ENCODE data around the gene ARID1B. TPM values are rescaled to one million over a fixed set of nuclear protein-coding genes. Genes with fewer than 3 reads are reported as not detected.

Gene ARID1B
- total RNA-seq, 1 experiment from 2014 or later = 42.8 TPM

DNA sequence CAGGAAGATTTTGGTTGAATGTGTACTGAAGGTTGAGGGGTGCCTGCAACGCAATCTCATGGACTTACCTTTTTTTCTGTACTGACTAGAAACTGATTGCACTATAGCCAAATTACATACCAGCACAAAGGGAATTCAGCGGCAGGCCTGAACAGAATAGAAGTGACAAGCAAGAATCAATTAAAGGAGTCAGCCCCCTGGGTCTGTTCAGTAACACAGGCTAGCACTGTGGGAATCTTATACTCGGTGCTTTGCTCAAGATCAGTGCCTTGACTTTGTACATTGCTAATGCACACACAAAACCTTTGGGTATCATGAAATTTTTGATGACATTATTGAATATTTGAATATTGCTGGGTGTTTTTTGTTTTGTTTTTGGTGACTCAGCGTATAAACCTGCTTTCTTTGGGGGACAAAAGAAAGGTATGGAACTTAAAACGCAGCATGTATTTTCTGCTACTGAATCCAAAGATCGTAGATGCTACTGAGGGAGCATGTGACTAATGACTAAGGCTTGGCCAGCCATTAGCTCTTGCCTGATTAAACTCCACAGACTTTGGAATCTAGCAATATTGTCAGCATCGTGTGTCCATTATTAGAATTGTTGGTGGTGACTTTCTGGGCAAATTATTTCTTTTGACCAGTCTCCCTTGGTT, 236.6 kb downstream of the ARID1B start:
- POLR2A ChIA-PET (ENCODE audit: unreplicated experiment) = no interaction called here
- H3K27me3 ChIP-seq (ENCODE audit: insufficient read depth, low read depth) = no peaks in the 10 kb centered on the region
- H3K4me3 ChIP-seq = no peak overlapping the region
- H3K9me2 ChIP-seq (ENCODE audit: insufficient read depth) = no peaks in the 10 kb centered on the region
- intact Hi-C loops (cut with micrococcal nuclease; ENCODE audit: unreplicated experiment) = no loop called here
- CTCF ChIA-PET = no interaction called here
- no peaks in the 10 kb centered on the region for H3K4me1 ChIP-seq (replicated peaks; ENCODE audit: insufficient read depth)
- H3K36me3 ChIP-seq (ENCODE audit: low read depth) = no peaks in the 10 kb centered on the region
- DNase-seq = no peak
- no peaks in the 10 kb centered on the region for H3K9me3 ChIP-seq (ENCODE audit: insufficient read depth, low read depth)
- H3K27ac ChIP-seq = no peak overlapping the region
- H3K79me2 ChIP-seq (ENCODE audit: low read depth) = peaks cover 27% of the 10 kb centered on the region
- H3F3A ChIP-seq (ENCODE audit: insufficient read depth, low read depth) = no peaks in the 10 kb centered on the region; the same call in 1 of the 2 replicates
- peaks cover 4% of the 10 kb centered on the region; the same call in 1 of the 2 replicates for H4K20me1 ChIP-seq (ENCODE audit: insufficient read depth)
- TF ChIP-seq CTCF (conservative IDR thresholded peaks at IDR 0.05) = no peak
- TF ChIP-seq EZH2 (IDR thresholded peaks at IDR 0.05; ENCODE audit: low read depth) = no peak
- BruUV-seq (replicated peaks) = no TSS peak
- no peak overlapping the region for H3K4me2 ChIP-seq
- no peak overlapping the region for H2AFZ ChIP-seq

GRCh38 chr6:157014871-157015270, 237.7 kb downstream of the ARID1B start:
- Histone ChIP-seq H3K9me3 (ENCODE audit: insufficient read depth, low read depth) (no peaks in the 10 kb centered on the region), H4K20me1 (ENCODE audit: insufficient read depth) (peaks cover 4% of the 10 kb centered on the region; the same call in 1 of the 2 replicates), H3K4me2 (no peak overlapping the region), H3F3A (ENCODE audit: insufficient read depth, low read depth) (peaks cover 6% of the 10 kb centered on the region; the same call in 1 of the 2 replicates), H3K4me3 (no peak overlapping the region), H2AFZ (no peak overlapping the region), H3K79me2 (ENCODE audit: low read depth) (peaks cover 19% of the 10 kb centered on the region), H3K27ac (no peak overlapping the region), H3K4me1 (replicated peaks; ENCODE audit: insufficient read depth) (peaks cover 3% of the 10 kb centered on the region; the same call in 1 of the 2 replicates), H3K27me3 (ENCODE audit: insufficient read depth, low read depth) (no peaks in the 10 kb centered on the region), H3K36me3 (ENCODE audit: low read depth) (no peaks in the 10 kb centered on the region), H3K9me2 (ENCODE audit: insufficient read depth) (no peaks in the 10 kb centered on the region)
- DNase-seq = no peak
- CTCF ChIA-PET = no interaction called here
- TF ChIP-seq EZH2 (IDR thresholded peaks at IDR 0.05; ENCODE audit: low read depth) (no peak), CTCF (conservative IDR thresholded peaks at IDR 0.05) (no peak)
- no TSS peak for BruUV-seq (replicated peaks)
- intact Hi-C loops (cut with micrococcal nuclease; ENCODE audit: unreplicated experiment) = no loop called here
- POLR2A ChIA-PET (ENCODE audit: unreplicated experiment) = no interaction called here

DNA sequence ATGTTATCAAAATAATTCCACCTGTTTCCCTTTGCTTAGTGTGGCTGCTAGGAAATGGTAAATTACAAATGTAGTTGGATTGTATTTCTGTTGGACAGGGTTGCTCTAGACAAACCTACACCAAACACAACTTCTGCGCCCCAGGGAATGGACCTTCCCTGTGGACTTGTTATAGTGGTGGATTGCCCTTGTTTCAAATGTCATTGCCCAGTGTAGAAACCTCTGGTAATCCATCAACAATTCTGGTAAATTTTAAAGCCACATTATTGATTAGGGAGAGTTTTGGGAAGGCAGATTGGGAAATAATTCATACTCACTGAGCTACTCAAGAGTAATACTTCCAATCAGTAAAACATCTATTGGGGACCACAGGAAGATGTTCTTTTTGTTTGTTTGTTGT, 239.8 kb downstream of the ARID1B start:
- Histone ChIP-seq H3K4me2 (no peak overlapping the region), H3K36me3 (ENCODE audit: low read depth) (no peaks in the 10 kb centered on the region), H3K27ac (no peak overlapping the region), H3F3A (ENCODE audit: insufficient read depth, low read depth) (peaks cover 6% of the 10 kb centered on the region; the same call in 1 of the 2 replicates), H2AFZ (no peak overlapping the region), H3K4me1 (replicated peaks; ENCODE audit: insufficient read depth) (peaks cover 10% of the 10 kb centered on the region; the same call in 1 of the 2 replicates), H3K9me3 (ENCODE audit: insufficient read depth, low read depth) (no peaks in the 10 kb centered on the region), H3K79me2 (ENCODE audit: low read depth) (peaks cover 13% of the 10 kb centered on the region; the same call in 1 of the 2 replicates), H3K9me2 (ENCODE audit: insufficient read depth) (no peaks in the 10 kb centered on the region), H3K4me3 (no peak overlapping the region), H3K27me3 (ENCODE audit: insufficient read depth, low read depth) (no peaks in the 10 kb centered on the region), H4K20me1 (ENCODE audit: insufficient read depth) (peaks cover 4% of the 10 kb centered on the region; the same call in 1 of the 2 replicates)
- TF ChIP-seq CTCF (conservative IDR thresholded peaks at IDR 0.05) (no peak), EZH2 (IDR thresholded peaks at IDR 0.05; ENCODE audit: low read depth) (no peak)
- POLR2A ChIA-PET (ENCODE audit: unreplicated experiment) = no interaction called here
- intact Hi-C loops (cut with micrococcal nuclease; ENCODE audit: unreplicated experiment) = no loop called here
- no TSS peak for BruUV-seq (replicated peaks)
- no peak for DNase-seq
- CTCF ChIA-PET = interaction anchor here (0.7 kb wide), 1 partner anchor 82 kb away, joined by 9 read pairs; no protein-coding TSS in a partner anchor

Measured in PC-9 (cell line).